GM23248 (cell line): Measurements from ENCODE around the gene ANLN.

ENCODE experiments used
- EZH2 ChIP-seq: fragments of 200-600 bp; sonication (generic); IDR thresholded peaks from 2 replicates; pipeline ENCODE4 v1.6.1; 2018; ENCODE audit warnings: antibody characterized with exemption, mild to moderate bottlenecking; ENCODE audit not compliant: insufficient read depth, poor library complexity, severe bottlenecking
- EZH2phosphoT487 ChIP-seq: fragments of 200-600 bp; sonication (generic); IDR thresholded peaks from 2 replicates; pipeline ENCODE4 v1.6.1; 2018; ENCODE audit warnings: antibody characterized with exemption, moderate library complexity, mild to moderate bottlenecking, low read depth; ENCODE audit not compliant: insufficient read depth

DNA sequence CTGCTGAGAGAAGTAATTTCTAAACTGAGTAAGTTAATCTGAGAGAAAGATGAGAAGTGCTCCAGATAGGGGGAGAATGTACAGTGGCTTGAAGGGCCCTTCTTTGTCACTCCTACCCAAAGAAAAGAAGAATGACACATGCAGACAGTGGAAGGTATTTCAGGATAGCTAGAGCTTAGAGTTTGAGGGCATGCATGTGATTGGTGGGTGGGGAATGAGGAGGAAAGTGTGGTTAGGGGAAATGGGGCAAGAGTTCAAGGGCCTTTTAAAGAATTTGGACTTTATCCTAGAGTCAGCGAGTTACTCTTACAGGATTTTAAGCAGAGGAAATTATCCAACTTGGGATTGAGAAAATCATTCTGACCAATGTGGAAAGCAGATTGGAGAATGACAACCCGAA is 50.0 kb downstream of the ANLN start:
- TF ChIP-seq EZH2 (no peak), EZH2phosphoT487 (no peak)
